K562 (cell line): ENCODE measurements around the gene FAM187B. TPM values are rescaled to one million over a fixed set of nuclear protein-coding genes. Genes with fewer than 3 reads are reported as not detected.

Experiments used
- CBX3 ChIP-seq, 2 experiments: IDR thresholded peaks; 1 replicate in 1 of 2; 2 replicates in 1 of 2; pipeline ENCODE4 v1.6.1; 2012; ENCODE audit warnings: inconsistent platforms in 2 of 2, low read length in 2 of 2, borderline replicate concordance in 1 of 2, control low read depth in 1 of 2
- NFXL1 ChIP-seq: fragments of 450-650 bp; formaldehyde crosslinking; IDR thresholded peaks from 2 replicates; pipeline ENCODE4 v1.4.0; 2021; ENCODE audit warnings: mild to moderate bottlenecking
- PHB2 ChIP-seq: fragments of 450-650 bp; IDR thresholded peaks from 2 replicates; pipeline ENCODE4 v1.6.1; 2017; ENCODE audit warnings: low read depth
- SIN3B ChIP-seq: fragments of 450-650 bp; IDR thresholded peaks from 2 replicates; pipeline ENCODE4 v1.6.1; 2017; ENCODE audit warnings: low read depth, mild to moderate bottlenecking, moderate library complexity
- SPI1 ChIP-seq: IDR thresholded peaks from 2 replicates; pipeline ENCODE4 v1.6.1; 2011; ENCODE audit warnings: low read depth, low read length, control low read depth, borderline replicate concordance
- TAF9B ChIP-seq: fragments of 450-650 bp; IDR thresholded peaks from 2 replicates; pipeline ENCODE4 v1.6.1; 2018; ENCODE audit warnings: mild to moderate bottlenecking; ENCODE audit not compliant: partially characterized antibody
- TOE1 ChIP-seq, 2 experiments: fragments of 450-650 bp in 1 of 2; sonication (generic) in 1 of 2; formaldehyde crosslinking in 1 of 2; IDR thresholded peaks; 2 replicates each; pipeline versions ENCODE4 v1.7.1 to v1.8.0; 2016 to 2022; ENCODE audit warnings: borderline replicate concordance in 2 of 2, mild to moderate bottlenecking in 2 of 2, antibody characterized with exemption in 1 of 2, inconsistent platforms in 1 of 2, low read depth in 1 of 2, missing genetic modification reagents in 1 of 2, moderate library complexity in 1 of 2
- TRIM24 ChIP-seq, 2 experiments: fragments of 450-650 bp; IDR thresholded peaks; 2 replicates each; pipeline ENCODE4 v1.6.1; 2016
- ZNF445 ChIP-seq: fragments of 250-450 bp; sonication (Bioruptor Pico); IDR thresholded peaks from 2 replicates; pipeline ENCODE4 v1.4.0; 2020; ENCODE audit warnings: low read depth, mild to moderate bottlenecking, moderate library complexity
- ZNF76 ChIP-seq: fragments of 250-450 bp; sonication (Bioruptor Pico); IDR thresholded peaks from 2 replicates; pipeline ENCODE4 v1.4.0; 2020; ENCODE audit warnings: mild to moderate bottlenecking, moderate library complexity, borderline replicate concordance
- polyA plus RNA-seq, 8 experiments: library from polyadenylated mRNA; depleted of rRNA in 4 of 8; stranded (reverse) in 5 of 8; unstranded in 3 of 8; fragments of >200 nt; fragmentation: Nextera tagmentation in 2 of 8; fragmentation: Illumina TruSeq in 1 of 8; extraction: Ambion mirVana in 2 of 8; extraction: Trizol in 1 of 8; gene quantifications; 2 replicates each; pipeline versions ENCODE4 v1.2.1 to v1.2.3, GENCODE V29; 2011 to 2014; ENCODE audit warnings: inconsistent platforms in 1 of 8, missing spikeins in 1 of 8
- total RNA-seq, 7 experiments: library from RNA; depleted of rRNA in 6 of 7; stranded (reverse); fragments of >200 nt in 6 of 7; fragmentation: Illumina TruSeq in 2 of 7; extraction: Trizol in 2 of 7; gene quantifications; 2 replicates each; pipeline versions ENCODE4 v1.2.1 to v1.2.3, GENCODE V29; 2011 to 2021; ENCODE audit warnings: low replicate concordance in 1 of 7
- TF ChIP-seq, protein P1 (sequence below): fragments of 450-650 bp; formaldehyde crosslinking; IDR thresholded peaks from 2 replicates; pipeline ENCODE4 v1.4.0; 2020; ENCODE audit warnings: mild to moderate bottlenecking, moderate library complexity
- TF ChIP-seq, protein P2 (sequence below), 2 experiments: IDR thresholded peaks; 2 replicates each; pipeline ENCODE4 v1.6.1; 2011; ENCODE audit warnings: borderline replicate concordance in 1 of 2, control low read depth in 1 of 2, low read depth in 1 of 2, low read length in 1 of 2, mild to moderate bottlenecking in 1 of 2, mixed read lengths in 1 of 2, moderate library complexity in 1 of 2; ENCODE audit not compliant: insufficient read depth in 1 of 2, insufficient read length in 1 of 2, poor library complexity in 1 of 2, severe bottlenecking in 1 of 2; ENCODE audit errors: extremely low read depth in 1 of 2
- TF ChIP-seq, protein P3 (sequence below): fragments of 450-650 bp; IDR thresholded peaks from 2 replicates; pipeline ENCODE4 v1.6.1; 2016
- TF ChIP-seq, protein P4 (sequence below): sonication (generic); formaldehyde crosslinking; IDR thresholded peaks from 2 replicates; pipeline ENCODE4 v1.8.0; 2022; ENCODE audit warnings: mild to moderate bottlenecking, missing genetic modification reagents
- TF ChIP-seq, protein P5 (sequence below), 2 experiments: fragments of 450-650 bp; IDR thresholded peaks; 2 replicates each; pipeline ENCODE4 v1.6.1; 2016

FAM187B gene
- total and polyA plus RNA-seq, 9 of the 15 experiments (the other 6 are each of a cell fraction or from before 2014, with no cell fraction given) = 0.04 to 0.09 TPM; not detected in 7

DNA sequence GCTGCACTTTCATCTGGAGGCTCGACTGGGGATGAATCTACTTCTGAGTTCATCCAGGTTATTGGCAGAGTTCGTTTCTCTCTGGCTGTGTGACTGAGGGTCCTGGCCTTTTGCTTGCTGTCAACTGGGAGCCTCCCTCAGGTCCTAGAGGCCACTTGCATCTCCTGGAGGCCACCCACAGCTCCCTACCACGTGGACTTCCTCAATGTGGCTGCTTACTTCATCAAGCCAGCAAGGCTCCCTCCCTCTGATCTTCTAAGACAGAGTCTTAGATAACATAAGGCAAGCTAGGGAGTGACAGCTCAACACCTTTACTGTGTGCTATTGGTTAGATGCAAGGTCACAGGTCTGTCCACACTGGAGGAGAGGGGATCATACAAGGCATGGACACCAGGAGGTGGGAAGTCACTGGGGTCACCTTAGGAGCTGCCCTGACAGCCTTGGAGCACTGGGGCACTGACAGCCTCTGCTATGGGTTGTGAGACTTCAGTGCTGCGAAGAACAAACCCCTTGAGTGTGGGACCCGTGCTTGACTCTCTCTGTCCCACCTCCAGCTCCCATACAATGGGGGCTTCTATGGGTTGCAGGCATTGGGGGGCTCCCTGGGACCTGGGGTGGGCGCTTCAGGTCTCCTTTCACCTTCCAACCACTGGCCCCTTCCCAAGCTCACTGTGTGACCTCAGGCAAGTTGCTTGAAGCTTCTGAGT is 5.3 kb downstream of the FAM187B start (continued):
- TF ChIP-seq, protein P1, sequence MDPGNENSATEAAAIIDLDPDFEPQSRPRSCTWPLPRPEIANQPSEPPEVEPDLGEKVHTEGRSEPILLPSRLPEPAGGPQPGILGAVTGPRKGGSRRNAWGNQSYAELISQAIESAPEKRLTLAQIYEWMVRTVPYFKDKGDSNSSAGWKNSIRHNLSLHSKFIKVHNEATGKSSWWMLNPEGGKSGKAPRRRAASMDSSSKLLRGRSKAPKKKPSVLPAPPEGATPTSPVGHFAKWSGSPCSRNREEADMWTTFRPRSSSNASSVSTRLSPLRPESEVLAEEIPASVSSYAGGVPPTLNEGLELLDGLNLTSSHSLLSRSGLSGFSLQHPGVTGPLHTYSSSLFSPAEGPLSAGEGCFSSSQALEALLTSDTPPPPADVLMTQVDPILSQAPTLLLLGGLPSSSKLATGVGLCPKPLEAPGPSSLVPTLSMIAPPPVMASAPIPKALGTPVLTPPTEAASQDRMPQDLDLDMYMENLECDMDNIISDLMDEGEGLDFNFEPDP = no peak
- TF ChIP-seq CBX3 (IDR thresholded peaks at IDR 0.05; ENCODE audit: borderline replicate concordance in 1 of 2, low read length in 2 of 2) = peak in 1 of 2 experiments; percentile 39; a peak in 1 of 3 replicates
- TF ChIP-seq SIN3B = no peak
- TF ChIP-seq, protein P2, sequence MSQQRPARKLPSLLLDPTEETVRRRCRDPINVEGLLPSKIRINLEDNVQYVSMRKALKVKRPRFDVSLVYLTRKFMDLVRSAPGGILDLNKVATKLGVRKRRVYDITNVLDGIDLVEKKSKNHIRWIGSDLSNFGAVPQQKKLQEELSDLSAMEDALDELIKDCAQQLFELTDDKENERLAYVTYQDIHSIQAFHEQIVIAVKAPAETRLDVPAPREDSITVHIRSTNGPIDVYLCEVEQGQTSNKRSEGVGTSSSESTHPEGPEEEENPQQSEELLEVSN (IDR thresholded peaks at IDR 0.05; ENCODE audit: borderline replicate concordance in 1 of 2, extremely low read depth in 1 of 2, insufficient read depth in 1 of 2, insufficient read length in 1 of 2, low read depth in 1 of 2, low read length in 1 of 2, poor library complexity in 1 of 2, severe bottlenecking in 1 of 2) = peak; percentile 29 to 38
- 0 out of 2 replicates have a peak, but pooled peaks have one; percentile 11 for TF ChIP-seq TOE1 (IDR thresholded peaks at IDR 0.05; ENCODE audit: borderline replicate concordance)
- no peak for TF ChIP-seq TOE1 (CRISPR knock-in tag; IDR thresholded peaks at IDR 0.05; ENCODE audit: borderline replicate concordance, low read depth)
- TF ChIP-seq PHB2 = no peak
- TF ChIP-seq TAF9B = no peak
- TF ChIP-seq ZNF445 (CRISPR knock-in tag) = no peak
- peak; percentile 32 to 49; a peak in 1 of 4 replicates for TF ChIP-seq TRIM24 (IDR thresholded peaks at IDR 0.05)
- TF ChIP-seq, protein P3, sequence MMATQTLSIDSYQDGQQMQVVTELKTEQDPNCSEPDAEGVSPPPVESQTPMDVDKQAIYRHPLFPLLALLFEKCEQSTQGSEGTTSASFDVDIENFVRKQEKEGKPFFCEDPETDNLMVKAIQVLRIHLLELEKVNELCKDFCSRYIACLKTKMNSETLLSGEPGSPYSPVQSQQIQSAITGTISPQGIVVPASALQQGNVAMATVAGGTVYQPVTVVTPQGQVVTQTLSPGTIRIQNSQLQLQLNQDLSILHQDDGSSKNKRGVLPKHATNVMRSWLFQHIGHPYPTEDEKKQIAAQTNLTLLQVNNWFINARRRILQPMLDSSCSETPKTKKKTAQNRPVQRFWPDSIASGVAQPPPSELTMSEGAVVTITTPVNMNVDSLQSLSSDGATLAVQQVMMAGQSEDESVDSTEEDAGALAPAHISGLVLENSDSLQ = peak; percentile 56; the same call in 1 of the 2 replicates
- no peak for TF ChIP-seq ZNF76 (CRISPR knock-in tag)
- TF ChIP-seq NFXL1 = no peak
- TF ChIP-seq SPI1 = peak; percentile 29; the same call in 1 of the 2 replicates
- TF ChIP-seq, protein P4, sequence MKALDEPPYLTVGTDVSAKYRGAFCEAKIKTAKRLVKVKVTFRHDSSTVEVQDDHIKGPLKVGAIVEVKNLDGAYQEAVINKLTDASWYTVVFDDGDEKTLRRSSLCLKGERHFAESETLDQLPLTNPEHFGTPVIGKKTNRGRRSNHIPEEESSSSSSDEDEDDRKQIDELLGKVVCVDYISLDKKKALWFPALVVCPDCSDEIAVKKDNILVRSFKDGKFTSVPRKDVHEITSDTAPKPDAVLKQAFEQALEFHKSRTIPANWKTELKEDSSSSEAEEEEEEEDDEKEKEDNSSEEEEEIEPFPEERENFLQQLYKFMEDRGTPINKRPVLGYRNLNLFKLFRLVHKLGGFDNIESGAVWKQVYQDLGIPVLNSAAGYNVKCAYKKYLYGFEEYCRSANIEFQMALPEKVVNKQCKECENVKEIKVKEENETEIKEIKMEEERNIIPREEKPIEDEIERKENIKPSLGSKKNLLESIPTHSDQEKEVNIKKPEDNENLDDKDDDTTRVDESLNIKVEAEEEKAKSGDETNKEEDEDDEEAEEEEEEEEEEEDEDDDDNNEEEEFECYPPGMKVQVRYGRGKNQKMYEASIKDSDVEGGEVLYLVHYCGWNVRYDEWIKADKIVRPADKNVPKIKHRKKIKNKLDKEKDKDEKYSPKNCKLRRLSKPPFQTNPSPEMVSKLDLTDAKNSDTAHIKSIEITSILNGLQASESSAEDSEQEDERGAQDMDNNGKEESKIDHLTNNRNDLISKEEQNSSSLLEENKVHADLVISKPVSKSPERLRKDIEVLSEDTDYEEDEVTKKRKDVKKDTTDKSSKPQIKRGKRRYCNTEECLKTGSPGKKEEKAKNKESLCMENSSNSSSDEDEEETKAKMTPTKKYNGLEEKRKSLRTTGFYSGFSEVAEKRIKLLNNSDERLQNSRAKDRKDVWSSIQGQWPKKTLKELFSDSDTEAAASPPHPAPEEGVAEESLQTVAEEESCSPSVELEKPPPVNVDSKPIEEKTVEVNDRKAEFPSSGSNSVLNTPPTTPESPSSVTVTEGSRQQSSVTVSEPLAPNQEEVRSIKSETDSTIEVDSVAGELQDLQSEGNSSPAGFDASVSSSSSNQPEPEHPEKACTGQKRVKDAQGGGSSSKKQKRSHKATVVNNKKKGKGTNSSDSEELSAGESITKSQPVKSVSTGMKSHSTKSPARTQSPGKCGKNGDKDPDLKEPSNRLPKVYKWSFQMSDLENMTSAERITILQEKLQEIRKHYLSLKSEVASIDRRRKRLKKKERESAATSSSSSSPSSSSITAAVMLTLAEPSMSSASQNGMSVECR (CRISPR knock-in tag) = no peak
- TF ChIP-seq, protein P5, sequence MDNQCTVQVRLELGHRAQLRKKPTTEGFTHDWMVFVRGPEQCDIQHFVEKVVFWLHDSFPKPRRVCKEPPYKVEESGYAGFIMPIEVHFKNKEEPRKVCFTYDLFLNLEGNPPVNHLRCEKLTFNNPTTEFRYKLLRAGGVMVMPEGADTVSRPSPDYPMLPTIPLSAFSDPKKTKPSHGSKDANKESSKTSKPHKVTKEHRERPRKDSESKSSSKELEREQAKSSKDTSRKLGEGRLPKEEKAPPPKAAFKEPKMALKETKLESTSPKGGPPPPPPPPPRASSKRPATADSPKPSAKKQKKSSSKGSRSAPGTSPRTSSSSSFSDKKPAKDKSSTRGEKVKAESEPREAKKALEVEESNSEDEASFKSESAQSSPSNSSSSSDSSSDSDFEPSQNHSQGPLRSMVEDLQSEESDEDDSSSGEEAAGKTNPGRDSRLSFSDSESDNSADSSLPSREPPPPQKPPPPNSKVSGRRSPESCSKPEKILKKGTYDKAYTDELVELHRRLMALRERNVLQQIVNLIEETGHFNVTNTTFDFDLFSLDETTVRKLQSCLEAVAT (IDR thresholded peaks at IDR 0.05) = no peak
